ENCODE results near the gene ZFPL1.

- TF ChIP-seq TAF1 (conservative IDR thresholded peaks at IDR 0.05) (no peak), GABPA (IDR thresholded peaks at IDR 0.05 in 1 of 2, conservative IDR thresholded peaks at IDR 0.05 in 1 of 2) (no peak), JUND (IDR thresholded peaks at IDR 0.05) (no peak), CTCF (IDR thresholded peaks at IDR 0.05; ENCODE audit: low read depth, low read length, missing input control) (no peak), RAD21 (IDR thresholded peaks at IDR 0.05) (no peak), YY1 (IDR thresholded peaks at IDR 0.05) (no peak), MAX (IDR thresholded peaks at IDR 0.05) (no peak), SP1 (IDR thresholded peaks at IDR 0.05) (no peak), REST (IDR thresholded peaks at IDR 0.05) (no peak), FOXA1 (IDR thresholded peaks at IDR 0.05) (no peak)
Observed at GRCh38 chr11:65107751-65108468, 23.9 kb downstream of the ZFPL1 start.
